Transverse colon (tissue), 4 donors: ENCODE results near the gene TAC3. TPM values are rescaled to one million over a fixed set of nuclear protein-coding genes. Genes with fewer than 3 reads are reported as not detected.

Experiments used
- DNase-seq: peaks from one replicate; pipeline ENCODE4 v3.0.0-alpha.2; 2019
- H3K27ac ChIP-seq, 4 donors: fragments of 200-600 bp; sonication (generic); 2 replicates each; pipeline ENCODE4 v1.5.1; 2016 to 2018; ENCODE audit warnings: inconsistent platforms in 4 of 4
- H3K27me3 ChIP-seq: fragments of 200-600 bp; sonication (generic); 2 replicates; pipeline ENCODE4 v1.5.1; 2017; ENCODE audit warnings: inconsistent platforms
- H3K36me3 ChIP-seq, 4 donors: fragments of 200-600 bp; sonication (generic); 2 replicates each; pipeline ENCODE4 v1.5.1; 2017 to 2019; ENCODE audit warnings: inconsistent platforms in 4 of 4
- H3K4me1 ChIP-seq, 4 donors: fragments of 200-600 bp; sonication (generic); 2 replicates each; pipeline ENCODE4 v1.5.1; 2017 to 2020; ENCODE audit warnings: inconsistent platforms in 4 of 4
- H3K4me3 ChIP-seq, 4 donors: fragments of 200-600 bp; sonication (generic); 1 replicate in 1 of 4; 2 replicates in 3 of 4; pipeline versions ENCODE4 v1.5.1 to v1.6.1; 2017 to 2019; ENCODE audit warnings: inconsistent platforms in 4 of 4
- H3K9me3 ChIP-seq, 2 donors: fragments of 200-600 bp; sonication (generic); 2 replicates each; pipeline ENCODE4 v1.5.1; 2017 to 2019; ENCODE audit warnings: inconsistent platforms in 2 of 2
- CTCF ChIP-seq, 5 experiments: fragments of 200-600 bp in 3 of 5; fragments of 450-650 bp in 2 of 5; sonication (generic) in 3 of 5; IDR thresholded peaks; 1 replicate in 2 of 5; 2 replicates in 3 of 5; pipeline ENCODE4 v1.5.1; 2016 to 2017; ENCODE audit warnings: antibody characterized with exemption in 5 of 5, inconsistent platforms in 3 of 5, mild to moderate bottlenecking in 2 of 5, moderate library complexity in 1 of 5
- EP300 ChIP-seq: sonication (generic); formaldehyde crosslinking; IDR thresholded peaks from one replicate; pipeline ENCODE4 v1.6.1; 2017; ENCODE audit warnings: antibody characterized with exemption, low read depth
- POLR2A ChIP-seq: fragments of 450-650 bp; IDR thresholded peaks from one replicate; pipeline ENCODE4 v1.6.1; 2016; ENCODE audit warnings: antibody characterized with exemption, mild to moderate bottlenecking, moderate library complexity
- POLR2AphosphoS5 ChIP-seq, 3 donors: sonication (generic); formaldehyde crosslinking; IDR thresholded peaks; one replicate each; pipeline ENCODE4 v1.6.1; 2016; ENCODE audit warnings: antibody characterized with exemption in 3 of 3
- WGBS, 2 donors: methylation state at CpG; one replicate each; pipeline ENCODE4 v1.1.5; 2018; ENCODE audit warnings: low coverage in 1 of 2; 5-methylcytosine and 5-hydroxymethylcytosine counted together
- in situ Hi-C, 4 donors: fragments of 200-750 bp; cut with MboI; loops; one replicate each; pipeline versions ENCODE4 v1.15.0 to v1.15.1; 2017; ENCODE audit warnings: low sequenced_read_pairs in 3 of 4, low pct_ligation_motif_present in 1 of 4, low pct_unique_long_range_greater_than_20kb in 1 of 4
- intact Hi-C: fragments of 100-400 bp; cut with DNase I; formaldehyde crosslinking; loops from one replicate; pipeline ENCODE4 v1.15.1; 2023; ENCODE audit warnings: low total_unique reads
- total RNA-seq, 4 donors: library from RNA; depleted of rRNA; stranded (reverse); fragments of >200 nt; gene quantifications; one replicate each; pipeline ENCODE4 v1.1.0, GENCODE V29; 2016

Gene TAC3
- total RNA-seq, result 10 to 100 TPM in 1 of 4 donors, 1 to 10 TPM in 2, not detected in 1; 2.5 to 47.1 (median 9.2) TPM

- no peaks in the 10 kb centered on the region for H3K27me3 ChIP-seq
- no peaks in the 10 kb centered on the region for H3K9me3 ChIP-seq
- no peak within 1 kb of the TSS for H3K4me3 ChIP-seq
- in situ Hi-C loops, result loop anchor here in 1 of 4 donors (10.0 kb wide), 1 partner anchor 158 kb away; no protein-coding TSS in a partner anchor
- no peak for TF ChIP-seq EP300
- TF ChIP-seq POLR2A, result no peak
- no peak for TF ChIP-seq CTCF (IDR thresholded peaks at IDR 0.05)
- TF ChIP-seq POLR2AphosphoS5 (IDR thresholded peaks at IDR 0.05), result no peak
- DNase-seq, result no peak
- intact Hi-C loops, result no loop called here
- peaks cover 0 to 12% (median 4%) of the 10 kb centered on the region in 4 donors for H3K4me1 ChIP-seq
- H3K36me3 ChIP-seq, result no peaks in the 10 kb centered on the region
- 65% methylated on average over 6 of the region's 6 CpGs; no CpG with 5 or more reads in 1 of the 2 donors for WGBS, 2 donors
- no peak within 1 kb of the TSS for H3K27ac ChIP-seq
Observed at GRCh38 chr12:57016348-57016747, at the start of gene TAC3. Gene TAC3, minus strand, starts transcription at chr12:57016529. Its CDS starts 732 bp downstream, at chr12:57015797.

GRCh38 chr12:57063991-57064685, 47.8 kb upstream of the TAC3 start:
- H3K36me3 ChIP-seq, result peaks cover 0 to 14% (median 0%) of the 10 kb centered on the region in 4 donors
- H3K4me1 ChIP-seq, result peaks cover 0 to 4% (median 0%) of the 10 kb centered on the region in 4 donors
- 52 to 59% methylated on average over 5 of the region's 5 CpGs for WGBS, 2 donors
- intact Hi-C loops (loop anchor here (2.0 kb wide), 2 partner anchors 51 to 57 kb away; partner anchors contain the start of gene ZBTB39), in situ Hi-C loops (loop anchor here in 1 of 4 donors (10.0 kb wide), 1 partner anchor 59 kb away; the partner anchor contains the start of gene ZBTB39)
- H3K27ac ChIP-seq, result peak overlapping the region in 2 of 4 donors; percentile 14 to 53
- no peak for TF ChIP-seq EP300
- no peaks in the 10 kb centered on the region for H3K27me3 ChIP-seq
- H3K4me3 ChIP-seq, result no peak overlapping the region
- no peak for DNase-seq
- no peaks in the 10 kb centered on the region for H3K9me3 ChIP-seq

- Histone ChIP-seq H3K27ac (no peak overlapping the region), H3K27me3 (no peaks in the 10 kb centered on the region), H3K4me3 (no peak overlapping the region), H3K4me1 (peaks cover 0 to 14% (median 3%) of the 10 kb centered on the region in 4 donors), H3K9me3 (no peaks in the 10 kb centered on the region), H3K36me3 (peaks cover 0 to 27% (median 0%) of the 10 kb centered on the region in 4 donors)
- WGBS, 2 donors, result 56 to 79% methylated on average over 1 of the region's 1 CpG
- no peak for TF ChIP-seq EP300
- TF ChIP-seq CTCF (IDR thresholded peaks at IDR 0.05), result no peak
- no peak for TF ChIP-seq POLR2AphosphoS5 (IDR thresholded peaks at IDR 0.05)
- TF ChIP-seq POLR2A, result no peak
- no peak for DNase-seq
- in situ Hi-C loops (loop anchor here in 1 of 4 donors (10.0 kb wide), 1 partner anchor 54 kb away; the partner anchor contains the start of gene ZBTB39), intact Hi-C loops (no loop called here)
Observed at GRCh38 chr12:57058454-57058853, 42.1 kb upstream of the TAC3 start.

GRCh38 chr12:57057067-57057751, 40.9 kb upstream of the TAC3 start:
- 73 to 89% methylated on average over 1 to 6 of the region's 6 CpGs for WGBS, 2 donors
- no peak for DNase-seq
- peaks cover 0 to 14% (median 3%) of the 10 kb centered on the region in 4 donors for H3K4me1 ChIP-seq
- no peak for TF ChIP-seq CTCF (IDR thresholded peaks at IDR 0.05)
- no peak for TF ChIP-seq EP300
- TF ChIP-seq POLR2AphosphoS5 (IDR thresholded peaks at IDR 0.05), result no peak
- TF ChIP-seq POLR2A, result no peak
- intact Hi-C loops, result no loop called here
- peak overlapping the region; percentile 46 to 65 (median 53) for H3K27ac ChIP-seq
- in situ Hi-C loops, result loop anchor here in 1 of 4 donors (10.0 kb wide), 1 partner anchor 52 kb away; the partner anchor contains the start of gene ZBTB39
- H3K36me3 ChIP-seq, result peaks cover 0 to 27% (median 0%) of the 10 kb centered on the region in 4 donors
- H3K9me3 ChIP-seq, result no peaks in the 10 kb centered on the region
- no peaks in the 10 kb centered on the region for H3K27me3 ChIP-seq
- H3K4me3 ChIP-seq, result no peak overlapping the region
